MCF 10A (cell line): ENCODE results near the gene TOMM7. TPM values are rescaled to one million over a fixed set of nuclear protein-coding genes. Genes with fewer than 3 reads are reported as not detected.

ENCODE experiments used
- BruUV-seq: library from RNA; stranded (reverse); fragments of 400-500 nt; replicated peaks from 2 replicates; lab custom pipeline; 2021; lab: Mats Ljungman, UMichigan
- CTCF ChIA-PET: fragments of 300-600 bp; sonication (Branson Sonifier 250); formaldehyde crosslinking; extraction: SDS; loops from one replicate; lab custom pipeline; 2021; ENCODE audit warnings: antibody characterized with exemption, inconsistent platforms; lab: Yijun Ruan, JAX
- POLR2A ChIA-PET: fragments of 300-600, 350-650 bp; sonication (Branson Sonifier 250); formaldehyde crosslinking; extraction: SDS; loops from one replicate; lab custom pipeline; 2020; ENCODE audit warnings: antibody characterized with exemption, inconsistent platforms; lab: Yijun Ruan, JAX
- DNase-seq: peaks from one replicate; pipeline ENCODE4 v3.0.0-alpha.2; 2018; ENCODE audit not compliant: unreplicated experiment
- H3K27ac Mint-ChIP-seq: one replicate; pipeline ENCODE4 v1.8.0; 2022; ENCODE audit warnings: mild to moderate bottlenecking, low read depth, mixed read lengths; ENCODE audit not compliant: unreplicated experiment
- H3K27me3 Mint-ChIP-seq: one replicate; pipeline ENCODE4 v1.8.0; 2022; ENCODE audit warnings: mixed read lengths; ENCODE audit not compliant: insufficient read depth, unreplicated experiment
- H3K36me3 Mint-ChIP-seq: one replicate; pipeline ENCODE4 v1.8.0; 2022; ENCODE audit warnings: mild to moderate bottlenecking, moderate library complexity, mixed read lengths; ENCODE audit not compliant: insufficient read depth, unreplicated experiment
- H3K4me1 Mint-ChIP-seq: one replicate; pipeline ENCODE4 v1.8.0; 2022; ENCODE audit warnings: mixed read lengths; ENCODE audit not compliant: insufficient read depth, unreplicated experiment
- H3K4me3 Mint-ChIP-seq: one replicate; pipeline ENCODE4 v1.8.0; 2022; ENCODE audit warnings: mild to moderate bottlenecking, moderate library complexity, mixed read lengths; ENCODE audit not compliant: unreplicated experiment
- H3K9me3 Mint-ChIP-seq: one replicate; pipeline ENCODE4 v1.8.0; 2022; ENCODE audit warnings: mixed read lengths; ENCODE audit not compliant: unreplicated experiment
- intact Hi-C: fragments of 100-400 bp; cut with micrococcal nuclease; formaldehyde crosslinking; loops from 2 replicates; pipeline ENCODE4 v1.14.1; 2022
- total RNA-seq: library from RNA; stranded (reverse); gene quantifications from 2 replicates; pipeline ENCODE4 v1.2.3, GENCODE V29; 2022
- TF ChIP-seq, protein P1 (sequence below): fragments of 200-600 bp; IDR thresholded peaks from one replicate; pipeline ENCODE4 v1.8.0; 2022; ENCODE audit warnings: antibody characterized with exemption, mild to moderate bottlenecking; ENCODE audit not compliant: unreplicated experiment

Gene TOMM7
- total RNA-seq, 1 experiment from 2014 or later: 376 TPM

DNA sequence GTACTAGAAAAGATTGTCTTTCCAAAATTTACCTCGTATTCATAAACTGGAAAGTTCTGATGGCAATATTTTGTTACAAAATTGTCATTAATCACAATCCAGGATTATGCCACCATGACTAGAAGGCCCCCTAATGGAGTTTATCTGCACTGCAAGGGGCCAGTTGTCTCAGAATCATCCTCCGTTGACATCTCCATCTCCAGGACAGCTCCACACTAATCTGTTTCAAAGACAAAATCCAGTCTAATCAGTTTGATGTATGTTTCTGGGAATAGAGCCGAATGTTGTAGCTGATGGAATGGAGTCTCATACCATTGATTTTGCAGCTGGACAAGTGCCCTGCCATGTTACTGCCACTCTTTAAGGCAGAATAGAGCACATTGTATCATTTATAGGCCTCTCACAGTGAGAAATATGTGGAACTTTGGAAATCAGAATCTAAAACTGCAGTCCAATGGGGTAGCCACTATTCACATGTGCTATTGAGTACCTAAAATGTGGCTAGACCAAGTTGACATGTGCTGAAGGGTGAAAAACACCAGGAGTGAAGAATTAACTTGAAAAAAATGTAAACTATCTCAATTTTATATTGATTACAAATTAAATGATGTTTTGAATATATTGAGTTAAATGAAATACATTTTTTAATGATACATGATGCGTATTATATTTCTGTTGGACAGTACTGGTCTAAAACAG lies 38.3 kb upstream of the TOMM7 start:
- no TSS peak for BruUV-seq
- TF ChIP-seq, protein P1, sequence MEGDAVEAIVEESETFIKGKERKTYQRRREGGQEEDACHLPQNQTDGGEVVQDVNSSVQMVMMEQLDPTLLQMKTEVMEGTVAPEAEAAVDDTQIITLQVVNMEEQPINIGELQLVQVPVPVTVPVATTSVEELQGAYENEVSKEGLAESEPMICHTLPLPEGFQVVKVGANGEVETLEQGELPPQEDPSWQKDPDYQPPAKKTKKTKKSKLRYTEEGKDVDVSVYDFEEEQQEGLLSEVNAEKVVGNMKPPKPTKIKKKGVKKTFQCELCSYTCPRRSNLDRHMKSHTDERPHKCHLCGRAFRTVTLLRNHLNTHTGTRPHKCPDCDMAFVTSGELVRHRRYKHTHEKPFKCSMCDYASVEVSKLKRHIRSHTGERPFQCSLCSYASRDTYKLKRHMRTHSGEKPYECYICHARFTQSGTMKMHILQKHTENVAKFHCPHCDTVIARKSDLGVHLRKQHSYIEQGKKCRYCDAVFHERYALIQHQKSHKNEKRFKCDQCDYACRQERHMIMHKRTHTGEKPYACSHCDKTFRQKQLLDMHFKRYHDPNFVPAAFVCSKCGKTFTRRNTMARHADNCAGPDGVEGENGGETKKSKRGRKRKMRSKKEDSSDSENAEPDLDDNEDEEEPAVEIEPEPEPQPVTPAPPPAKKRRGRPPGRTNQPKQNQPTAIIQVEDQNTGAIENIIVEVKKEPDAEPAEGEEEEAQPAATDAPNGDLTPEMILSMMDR: peak; percentile 46
- Mint-ChIP-seq H3K4me1 (peaks cover 28% of the 10 kb centered on the region), H3K27me3 (no peaks in the 10 kb centered on the region), H3K4me3 (no peak overlapping the region), H3K27ac (no peak overlapping the region), H3K9me3 (no peaks in the 10 kb centered on the region), H3K36me3 (peaks cover 69% of the 10 kb centered on the region)
- ChIA-PET CTCF (interaction anchor here (0.8 to 1.0 kb wide), 3 partner anchors 24 to 128 kb away, joined by 3 to 5 read pairs (median 3); no protein-coding TSS in a partner anchor), POLR2A (interaction anchor here (0.7 to 2.4 kb wide), 10 partner anchors 11 to 311 kb away, joined by 3 to 11 read pairs (median 4); partner anchors contain the start of gene TOMM7)
- intact Hi-C loops: no loop called here
- peak; percentile 48 for DNase-seq

DNA sequence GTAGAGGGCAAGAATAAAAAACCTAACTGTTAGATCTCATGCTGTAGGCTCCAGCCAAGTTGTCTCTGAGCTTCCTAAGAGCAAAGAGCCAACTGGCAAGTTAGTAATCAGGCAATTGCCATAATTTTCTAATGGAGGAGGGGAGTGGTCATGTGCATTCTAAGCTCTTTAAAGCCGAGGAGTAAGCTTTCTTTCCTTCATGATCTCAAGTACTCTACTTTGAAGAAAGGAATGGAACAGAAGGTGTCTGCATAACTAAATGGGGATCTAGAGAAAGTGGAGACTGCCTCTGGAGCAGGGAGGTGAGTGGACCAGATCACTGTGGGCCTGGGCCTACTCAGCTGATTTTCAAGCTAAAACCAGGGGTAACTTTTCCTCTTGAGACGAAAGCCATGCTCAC lies 37.7 kb upstream of the TOMM7 start:
- H3K27ac Mint-ChIP-seq: peak overlapping the region; percentile 87
- no peaks in the 10 kb centered on the region for H3K9me3 Mint-ChIP-seq
- peaks cover 73% of the 10 kb centered on the region for H3K36me3 Mint-ChIP-seq
- ChIA-PET POLR2A (interaction anchor here (0.7 to 2.4 kb wide), 11 partner anchors 12 to 195 kb away, joined by 3 to 15 read pairs (median 5); partner anchors contain the start of genes HYCC1 and TOMM7), CTCF (interaction anchor here (0.7 to 1.0 kb wide), 5 partner anchors 25 to 227 kb away, joined by 3 to 5 read pairs (median 3); no protein-coding TSS in a partner anchor)
- H3K4me1 Mint-ChIP-seq: peaks cover 29% of the 10 kb centered on the region
- intact Hi-C loops: no loop called here
- peak overlapping the region; percentile 18 for H3K4me3 Mint-ChIP-seq
- no peak for DNase-seq
- no peaks in the 10 kb centered on the region for H3K27me3 Mint-ChIP-seq
- BruUV-seq: no TSS peak
- TF ChIP-seq, protein P1: no peak

GRCh38 chr7:22859641-22860290 lies 37.1 kb upstream of the TOMM7 start:
- no TSS peak for BruUV-seq
- TF ChIP-seq, protein P1: no peak
- Mint-ChIP-seq H3K27me3 (no peaks in the 10 kb centered on the region), H3K36me3 (peaks cover 73% of the 10 kb centered on the region), H3K4me1 (peaks cover 29% of the 10 kb centered on the region), H3K9me3 (no peaks in the 10 kb centered on the region), H3K27ac (peak overlapping the region; percentile 87), H3K4me3 (peak overlapping the region; percentile 18)
- DNase-seq: peak; percentile 79
- ChIA-PET CTCF (interaction anchor here (0.7 to 1.0 kb wide), 3 partner anchors 93 to 226 kb away, joined by 3 to 5 read pairs (median 4); no protein-coding TSS in a partner anchor), POLR2A (interaction anchor here (0.7 to 2.4 kb wide), 14 partner anchors 12 to 246 kb away, joined by 3 to 15 read pairs (median 4); partner anchors contain the start of genes HYCC1, KLHL7 and TOMM7)
- intact Hi-C loops: loop anchor here (2.0 kb wide), 1 partner anchor 299 kb away; no protein-coding TSS in a partner anchor
